ENCODE measurements around the gene NDUFA13.

The NDUFA13 gene

DNA sequence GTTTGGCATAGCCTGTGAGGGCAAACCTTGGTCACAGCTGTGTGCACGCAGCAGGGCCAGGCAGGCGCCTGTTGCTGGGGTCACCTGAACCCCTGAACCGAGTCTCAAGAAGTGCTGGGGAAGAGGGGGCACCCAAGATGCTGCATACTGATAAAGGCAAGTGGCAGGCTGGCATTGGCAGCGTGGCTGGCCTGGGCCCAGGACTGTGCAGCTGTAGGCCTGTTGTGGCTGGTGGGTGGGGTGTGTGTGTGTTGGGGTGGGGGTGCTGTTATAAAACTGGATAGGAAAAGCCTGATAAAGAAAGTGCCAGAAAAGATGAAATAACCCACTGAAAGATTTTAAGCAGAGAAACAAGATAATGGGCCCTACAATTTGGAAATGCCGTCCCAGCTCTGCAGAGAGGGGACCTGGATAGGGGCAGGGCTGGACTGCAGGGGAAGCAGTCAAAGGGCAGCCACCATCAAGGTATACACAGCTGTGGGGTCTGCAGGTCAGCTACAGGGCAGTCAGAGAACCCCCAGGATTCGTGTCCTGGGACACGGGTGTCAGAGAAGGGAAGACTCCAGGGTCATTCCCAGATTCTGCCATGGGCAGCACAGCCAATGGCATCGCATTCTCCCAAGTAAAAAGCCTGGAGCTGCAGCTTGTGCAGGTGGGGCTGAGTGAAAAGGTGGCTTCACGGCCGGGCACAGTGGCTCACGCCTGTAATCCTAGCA lies 55.2 kb downstream of the NDUFA13 start:
- TF ChIP-seq, protein P1, sequence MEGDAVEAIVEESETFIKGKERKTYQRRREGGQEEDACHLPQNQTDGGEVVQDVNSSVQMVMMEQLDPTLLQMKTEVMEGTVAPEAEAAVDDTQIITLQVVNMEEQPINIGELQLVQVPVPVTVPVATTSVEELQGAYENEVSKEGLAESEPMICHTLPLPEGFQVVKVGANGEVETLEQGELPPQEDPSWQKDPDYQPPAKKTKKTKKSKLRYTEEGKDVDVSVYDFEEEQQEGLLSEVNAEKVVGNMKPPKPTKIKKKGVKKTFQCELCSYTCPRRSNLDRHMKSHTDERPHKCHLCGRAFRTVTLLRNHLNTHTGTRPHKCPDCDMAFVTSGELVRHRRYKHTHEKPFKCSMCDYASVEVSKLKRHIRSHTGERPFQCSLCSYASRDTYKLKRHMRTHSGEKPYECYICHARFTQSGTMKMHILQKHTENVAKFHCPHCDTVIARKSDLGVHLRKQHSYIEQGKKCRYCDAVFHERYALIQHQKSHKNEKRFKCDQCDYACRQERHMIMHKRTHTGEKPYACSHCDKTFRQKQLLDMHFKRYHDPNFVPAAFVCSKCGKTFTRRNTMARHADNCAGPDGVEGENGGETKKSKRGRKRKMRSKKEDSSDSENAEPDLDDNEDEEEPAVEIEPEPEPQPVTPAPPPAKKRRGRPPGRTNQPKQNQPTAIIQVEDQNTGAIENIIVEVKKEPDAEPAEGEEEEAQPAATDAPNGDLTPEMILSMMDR (IDR thresholded peaks at IDR 0.05; ENCODE audit: low read depth, low read length) = no peak
- H3K4me3 ChIP-seq (ENCODE audit: low read depth, low read length) = no peak overlapping the region

DNA sequence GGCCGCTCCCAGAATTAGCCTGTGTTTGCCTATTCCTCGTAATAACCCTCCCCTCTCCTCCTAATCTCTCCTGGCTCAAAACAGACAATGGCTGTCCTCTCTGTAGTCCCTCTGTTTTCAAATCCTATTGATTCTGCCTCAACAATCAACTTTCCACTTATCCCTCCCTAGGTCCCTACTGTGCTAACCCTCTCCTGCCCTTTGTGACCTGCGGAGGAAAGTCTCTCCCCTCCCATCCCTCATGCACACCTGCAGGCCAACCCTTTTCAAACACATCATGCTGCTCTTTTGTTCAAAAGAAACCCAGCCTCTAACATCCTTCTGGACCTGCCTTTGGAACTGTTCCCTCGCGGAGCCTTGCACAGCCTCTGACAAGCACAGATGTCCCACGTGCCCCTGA lies 59.4 kb downstream of the NDUFA13 start:
- TF ChIP-seq, protein P1 (IDR thresholded peaks at IDR 0.05; ENCODE audit: low read depth, low read length) = no peak
- H3K4me3 ChIP-seq (ENCODE audit: low read depth, low read length) = no peak overlapping the region

Data from WI38 (cell line).